B cell (primary cell): ENCODE data around the gene RPF1. TPM values are rescaled to one million over a fixed set of nuclear protein-coding genes. Genes with fewer than 3 reads are reported as not detected.

ENCODE experiments used
- ATAC-seq: fragments of 200-7000 bp; cut with Tn5 transposase; one replicate; pipeline ENCODE4 v1.10.0; 2021; ENCODE audit warnings: low read depth, mild to moderate bottlenecking, moderate number of reproducible peaks, moderate library complexity
- CTCF ChIA-PET: fragments of 350-600 bp; sonication (Branson Sonifier 250); formaldehyde crosslinking; loops from one replicate; lab custom pipeline; 2021; ENCODE audit warnings: antibody characterized with exemption, inconsistent platforms; lab: Charles Lee
- POLR2A ChIA-PET: fragments of 350-600 bp; sonication (Branson Sonifier 250); formaldehyde crosslinking; loops from one replicate; lab custom pipeline; 2021; ENCODE audit warnings: antibody characterized with exemption; lab: Charles Lee
- DNase-seq: peaks from one replicate; pipeline ENCODE4 v3.0.0; 2013
- H2AFZ ChIP-seq: 2 replicates; pipeline ENCODE4 v1.6.1; 2012; ENCODE audit warnings: mild to moderate bottlenecking, low read depth, low read length; ENCODE audit not compliant: insufficient read depth, poor library complexity, severe bottlenecking
- H3K27ac ChIP-seq, 2 donors: 1 replicate in 1 of 2; 2 replicates in 1 of 2; pipeline ENCODE4 v1.5.1; 2012 to 2013; ENCODE audit warnings: low read length in 2 of 2, mild to moderate bottlenecking in 2 of 2, moderate library complexity in 1 of 2
- H3K27me3 ChIP-seq, 4 experiments: fragments of 200-600 bp in 1 of 4; sonication (generic) in 1 of 4; replicated peaks in 1 of 4; 1 replicate in 2 of 4; 2 replicates in 2 of 4; pipeline versions ENCODE4 v1.6.1 to v1.7.0; 2013 to 2016; ENCODE audit warnings: low read length in 3 of 4, mild to moderate bottlenecking in 2 of 4, mixed read lengths in 1 of 4, moderate library complexity in 1 of 4; ENCODE audit not compliant: insufficient read depth in 4 of 4, control insufficient read depth in 3 of 4; ENCODE audit errors: control extremely low read depth in 1 of 4
- H3K36me3 ChIP-seq, 2 experiments: replicated peaks in 1 of 2; 1 replicate in 1 of 2; 2 replicates in 1 of 2; pipeline versions ENCODE4 v1.6.1 to v1.7.1; 2013; ENCODE audit warnings: low read length in 1 of 2; ENCODE audit not compliant: insufficient read depth in 2 of 2, control insufficient read depth in 1 of 2; ENCODE audit errors: control extremely low read depth in 1 of 2, extremely low read depth in 1 of 2
- H3K4me1 ChIP-seq, 2 donors: fragments of 200-600 bp in 1 of 2; sonication (generic) in 1 of 2; 1 replicate in 1 of 2; 2 replicates in 1 of 2; pipeline versions ENCODE4 v1.5.1 to v1.6.1; 2013 to 2017; ENCODE audit warnings: low read length in 2 of 2; ENCODE audit not compliant: control insufficient read depth in 2 of 2, insufficient read depth in 2 of 2
- H3K4me2 ChIP-seq: replicated peaks from 2 replicates; pipeline ENCODE3; 2012; ENCODE audit warnings: mild to moderate bottlenecking, low read depth, low read length; ENCODE audit not compliant: poor library complexity, severe bottlenecking
- H3K4me3 ChIP-seq, 5 experiments: fragments of 200-600 bp in 1 of 5; sonication (generic) in 1 of 5; 1 replicate in 3 of 5; 2 replicates in 2 of 5; pipeline versions ENCODE4 v1.5.1 to v1.7.0; 2011 to 2016; ENCODE audit warnings: low read length in 4 of 5, mild to moderate bottlenecking in 4 of 5, low read depth in 2 of 5, control low read depth in 1 of 5, moderate library complexity in 1 of 5; ENCODE audit not compliant: insufficient read depth in 1 of 5; ENCODE audit errors: control extremely low read depth in 1 of 5, extremely low read depth in 1 of 5
- H3K79me2 ChIP-seq: fragments of 200-600 bp; sonication (generic); one replicate; pipeline ENCODE4 v1.6.0; 2016; ENCODE audit warnings: low read length; ENCODE audit not compliant: control insufficient read depth, insufficient read depth
- H3K9ac ChIP-seq: fragments of 200-600 bp; sonication (generic); 2 replicates; pipeline ENCODE4 v1.6.1; 2017; ENCODE audit warnings: mild to moderate bottlenecking, low read length, moderate library complexity
- H3K9me3 ChIP-seq, 3 donors: one replicate each; pipeline versions ENCODE4 v1.6.1 to v1.7.1; 2013; ENCODE audit warnings: low read length in 2 of 3; ENCODE audit not compliant: control insufficient read depth in 2 of 3, insufficient read depth in 1 of 3; ENCODE audit errors: control extremely low read depth in 1 of 3
- H4K20me1 ChIP-seq: 2 replicates; pipeline ENCODE4 v1.6.0; 2012; ENCODE audit warnings: mild to moderate bottlenecking, low read length; ENCODE audit not compliant: insufficient read depth, control insufficient read depth, poor library complexity, severe bottlenecking
- H3K27ac Mint-ChIP-seq: one replicate; pipeline ENCODE4 v1.8.0; 2021; ENCODE audit warnings: mixed read lengths
- H3K27me3 Mint-ChIP-seq: one replicate; pipeline ENCODE4 v1.8.0; 2021; ENCODE audit warnings: mixed read lengths
- H3K4me1 Mint-ChIP-seq: one replicate; pipeline ENCODE4 v1.8.0; 2021; ENCODE audit warnings: mixed read lengths
- H3K4me3 Mint-ChIP-seq: one replicate; pipeline ENCODE4 v1.8.0; 2021; ENCODE audit warnings: mixed read lengths
- H3K9me3 Mint-ChIP-seq: one replicate; pipeline ENCODE4 v1.8.0; 2022; ENCODE audit warnings: mixed read lengths; ENCODE audit not compliant: insufficient read depth
- CTCF ChIP-seq: fragments of 200-600 bp; IDR thresholded peaks from one replicate; pipeline ENCODE4 v1.8.0; 2022; ENCODE audit warnings: antibody characterized with exemption, mild to moderate bottlenecking
- EZH2 ChIP-seq: IDR thresholded peaks from 2 replicates; pipeline ENCODE4 v1.6.1; 2012; ENCODE audit warnings: borderline replicate concordance, low read depth, mild to moderate bottlenecking, moderate library complexity, low read length; ENCODE audit not compliant: insufficient read depth, poor library complexity, severe bottlenecking
- WGBS: methylation state at CpG from one replicate; pipeline ENCODE4 v1.1.5; 2013; ENCODE audit warnings: missing lambda C conversion rate; ENCODE audit not compliant: insufficient coverage; 5-methylcytosine and 5-hydroxymethylcytosine counted together
- intact Hi-C: fragments of 100-400 bp; cut with micrococcal nuclease; formaldehyde crosslinking; loops from one replicate; pipeline ENCODE4 v1.10.0; 2022
- polyA plus RNA-seq: library from polyadenylated mRNA; depleted of rRNA; stranded (reverse); fragments of >200 nt; gene quantifications from 2 replicates; pipeline ENCODE4 v1.2.3, GENCODE V29; 2012
- total RNA-seq, 2 donors: library from RNA; stranded (reverse); fragments of 120-200 nt in 1 of 2; gene quantifications; 1 replicate in 1 of 2; 2 replicates in 1 of 2; pipeline versions ENCODE4 v1.2.3 to v1.2.4, GENCODE V29; 2013 to 2022

RPF1 gene
- total and polyA plus RNA-seq, 2 donors (not counting 1 experiment from before 2014, with no cell fraction given), result 15.5 to 38.8 TPM

DNA sequence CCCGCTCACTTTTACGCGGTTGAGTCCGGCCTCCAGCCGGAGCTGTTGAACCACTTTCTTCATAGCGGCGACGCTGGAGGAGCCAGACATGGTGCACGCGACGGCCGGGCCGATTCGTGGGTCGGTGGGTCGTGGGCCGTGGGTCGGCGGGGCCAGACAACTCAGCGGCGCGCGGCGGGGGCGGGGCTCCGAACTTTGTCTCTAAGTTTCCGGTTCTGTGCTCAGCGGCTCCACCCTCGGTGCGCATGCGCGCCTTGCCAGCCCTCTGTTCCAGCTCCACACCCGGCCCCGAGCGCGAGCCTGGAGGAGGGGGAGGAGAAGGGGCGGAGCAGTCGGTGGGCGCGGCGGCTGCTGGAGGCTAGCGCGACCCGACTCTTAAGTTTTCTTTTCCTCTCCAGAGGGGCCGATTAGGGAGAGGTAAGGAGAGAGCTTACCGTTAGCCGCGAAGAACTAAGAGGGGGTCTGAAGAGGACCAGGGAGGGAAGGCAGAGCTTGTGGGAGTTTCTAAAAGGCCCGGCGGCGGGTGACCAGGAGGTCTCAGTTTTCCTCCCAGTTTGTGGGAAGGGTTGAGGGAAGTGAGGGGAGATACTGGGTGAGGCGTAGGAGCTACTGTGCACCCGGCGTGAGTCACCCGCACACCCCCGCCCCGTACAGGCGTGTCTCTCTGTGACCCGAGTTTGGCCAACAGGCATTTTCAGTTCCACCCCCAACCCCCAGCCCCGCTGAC, 27.1 kb downstream of the RPF1 start, which contains the start of the genes GNG5 and SPATA1:
TSS of gene GNG5 (minus strand) at position 580 of the 727 bp plus-strand sequence. CDS start at position 90, 490 bp downstream.
TSS of gene SPATA1 (plus strand) at position 385 of the 727 bp plus-strand sequence. CDS start 9,974 bp downstream, outside the sequence.
- peak; percentile 98 for DNase-seq
- Histone ChIP-seq H3K36me3 (peaks cover 0 to 2% of the 10 kb centered on the region in 2 experiments), H2AFZ (peak within 1 kb of the TSS; percentile 84), H3K4me1 (peaks cover 23 to 27% of the 10 kb centered on the region in 2 donors), H3K9me3 (peaks cover 0 to 7% (median 0%) of the 10 kb centered on the region in 3 donors), H4K20me1 (peaks cover 7% of the 10 kb centered on the region), H3K4me2 (peak within 1 kb of the TSS; percentile 84), H3K27ac (peak within 1 kb of the TSS; percentile 82 to 89), H3K79me2 (peaks cover 45% of the 10 kb centered on the region), H3K9ac (peak within 1 kb of the TSS; percentile 73), H3K27me3 (no peaks in the 10 kb centered on the region), H3K4me3 (peak within 1 kb of the TSS; percentile 82 to 98 (median 90))
- Mint-ChIP-seq H3K4me1 (peaks cover 35% of the 10 kb centered on the region), H3K4me3 (peak within 1 kb of the TSS; percentile 95), H3K9me3 (no peaks in the 10 kb centered on the region), H3K27me3 (no peaks in the 10 kb centered on the region), H3K27ac (peak within 1 kb of the TSS; percentile 98)
- ChIA-PET CTCF (interaction anchor here (0.5 to 2.2 kb wide), 8 partner anchors 11 to 758 kb away, joined by 3 to 11 read pairs (median 4); partner anchors contain the start of gene CTBS), POLR2A (interaction anchor here (0.9 to 2.7 kb wide), 6 partner anchors 26 to 770 kb away, joined by 3 to 41 read pairs (median 7); partner anchors contain the start of genes BCL10, CTBS, PRKACB and RPF1)
- peak; percentile 88 for ATAC-seq
- 1% methylated on average over 55 of the region's 60 CpGs for WGBS
- TF ChIP-seq CTCF (no peak), EZH2 (no peak)
- intact Hi-C loops, result loop anchor here (1.0 to 10.0 kb wide), 11 partner anchors 27 to 771 kb away; partner anchors contain the start of genes BCL10, CTBS, PRKACB and RPF1
